Activated T-cell treated with anti-CD3 and anti-CD28 coated beads, Interleukin-2, amount 50 U/mL, for 4 hours (primary cell): Measurements from ENCODE around the gene SLC17A5. TPM values are rescaled to one million over a fixed set of nuclear protein-coding genes. Genes with fewer than 3 reads are reported as not detected.
"Not testable (repeated sequence)": the region's sequence is repeated elsewhere in the genome, so short reads cannot be mapped to it uniquely, and the experiment has no call there.

ENCODE experiments used
- ATAC-seq, 2 donors: fragments of 200-7000 bp; cut with Tn5 transposase; one replicate each; pipeline ENCODE4 v1.10.0; 2021
- DNase-seq: peaks from one replicate; pipeline ENCODE4 v3.0.0-alpha.2; 2020
- H3K27me3 Mint-ChIP-seq: one replicate; pipeline ENCODE4 v1.8.0; 2021; ENCODE audit warnings: low read depth, mixed read lengths
- H3K36me3 Mint-ChIP-seq: one replicate; pipeline ENCODE4 v1.8.0; 2022; ENCODE audit warnings: mixed read lengths; ENCODE audit not compliant: insufficient read depth
- H3K4me1 Mint-ChIP-seq: one replicate; pipeline ENCODE4 v1.8.0; 2021; ENCODE audit warnings: low read depth, mixed read lengths
- H3K4me3 Mint-ChIP-seq: one replicate; pipeline ENCODE4 v1.8.0; 2021; ENCODE audit warnings: mild to moderate bottlenecking, moderate library complexity, mixed read lengths
- H3K9me3 Mint-ChIP-seq: one replicate; pipeline ENCODE4 v1.8.0; 2021; ENCODE audit warnings: mixed read lengths
- total RNA-seq, 3 donors: library from RNA; stranded (reverse); gene quantifications; one replicate each; pipeline ENCODE4 v1.2.1, GENCODE V29; 2021

SLC17A5 gene, protein sequence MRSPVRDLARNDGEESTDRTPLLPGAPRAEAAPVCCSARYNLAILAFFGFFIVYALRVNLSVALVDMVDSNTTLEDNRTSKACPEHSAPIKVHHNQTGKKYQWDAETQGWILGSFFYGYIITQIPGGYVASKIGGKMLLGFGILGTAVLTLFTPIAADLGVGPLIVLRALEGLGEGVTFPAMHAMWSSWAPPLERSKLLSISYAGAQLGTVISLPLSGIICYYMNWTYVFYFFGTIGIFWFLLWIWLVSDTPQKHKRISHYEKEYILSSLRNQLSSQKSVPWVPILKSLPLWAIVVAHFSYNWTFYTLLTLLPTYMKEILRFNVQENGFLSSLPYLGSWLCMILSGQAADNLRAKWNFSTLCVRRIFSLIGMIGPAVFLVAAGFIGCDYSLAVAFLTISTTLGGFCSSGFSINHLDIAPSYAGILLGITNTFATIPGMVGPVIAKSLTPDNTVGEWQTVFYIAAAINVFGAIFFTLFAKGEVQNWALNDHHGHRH
- total RNA-seq, result 1 to 10 TPM; 2.8 to 3.5 (median 3.1) TPM

DNA sequence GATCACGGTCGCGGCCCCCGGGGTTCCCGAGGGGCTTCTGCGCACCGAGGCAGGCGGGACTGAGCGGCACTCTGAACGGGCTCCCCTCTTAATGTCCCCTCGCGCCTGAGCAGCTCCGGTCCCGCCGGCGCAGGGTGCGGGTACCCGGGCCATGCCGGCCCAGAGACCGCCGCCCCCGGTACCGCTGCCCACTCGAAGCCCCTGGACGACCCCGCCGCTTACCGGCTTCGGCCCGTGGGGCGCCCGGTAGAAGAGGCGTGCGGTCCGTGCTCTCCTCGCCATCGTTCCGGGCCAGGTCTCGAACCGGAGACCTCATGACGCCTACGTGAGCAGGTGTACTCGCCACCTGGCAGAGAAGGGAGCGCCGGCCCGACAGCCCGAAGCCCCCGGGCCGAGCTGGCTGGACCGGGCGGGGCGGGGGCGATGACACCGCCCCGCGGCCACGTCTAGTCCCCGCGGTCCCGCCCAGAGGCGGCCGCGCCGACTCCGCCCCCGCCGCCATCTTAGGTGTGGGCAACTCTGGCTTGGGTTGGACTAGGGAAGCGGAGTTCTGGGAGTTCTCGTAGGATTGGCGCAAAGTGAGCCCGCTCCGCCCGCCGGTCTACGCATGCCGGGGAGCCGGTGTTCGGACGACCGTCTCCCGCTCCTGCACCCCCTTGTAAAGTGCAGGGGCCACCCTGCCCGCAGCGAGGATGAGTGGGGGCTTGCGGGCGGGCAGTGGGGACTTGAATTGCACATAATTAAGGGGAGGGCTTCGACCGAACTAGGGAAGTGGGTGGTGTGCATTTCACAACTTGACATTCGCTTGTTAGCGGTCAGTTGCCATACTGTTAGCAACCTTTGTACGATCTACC is at the start of gene SLC17A5:
SLC17A5 (minus strand) TSS at position 422 of the 854 bp plus-strand sequence; CDS start at position 316, 106 bp downstream.
- peak within 1 kb of the TSS; percentile 98 for H3K4me3 Mint-ChIP-seq

DNA sequence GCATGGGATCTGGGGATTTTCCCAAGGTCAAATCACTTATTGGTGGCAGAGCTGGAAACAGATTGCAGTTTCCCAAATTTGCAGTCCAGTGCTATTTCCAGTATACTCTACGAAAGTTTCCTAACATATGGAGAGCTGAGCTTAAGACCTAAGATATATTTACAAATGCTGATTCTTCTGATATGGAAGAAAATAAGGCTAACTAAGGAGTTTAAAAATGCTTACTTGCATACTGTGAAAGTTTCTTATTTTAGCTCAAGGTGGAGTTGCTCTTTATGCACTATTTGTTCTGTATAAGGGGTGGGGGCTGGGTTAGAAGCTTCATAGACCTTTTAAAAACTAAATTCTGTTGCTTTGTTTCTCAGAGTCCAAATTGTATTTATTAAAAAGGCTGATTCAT is 49.7 kb upstream of the SLC17A5 start:
- H3K36me3 Mint-ChIP-seq, result peaks cover 4% of the 10 kb centered on the region

More for the DNA sequence above, at the start of gene SLC17A5:
- H3K27me3 Mint-ChIP-seq, result no peaks in the 10 kb centered on the region
- H3K36me3 Mint-ChIP-seq, result peaks cover 6% of the 10 kb centered on the region
- H3K4me1 Mint-ChIP-seq, result peaks cover 35% of the 10 kb centered on the region
- DNase-seq (peak; percentile 84), ATAC-seq (peak; percentile 92 to 96)
- no peaks in the 10 kb centered on the region for H3K9me3 Mint-ChIP-seq

GRCh38 chr6:73702444-73702843 is 48.7 kb upstream of the SLC17A5 start:
- H3K9me3 Mint-ChIP-seq, result no peaks in the 10 kb centered on the region
- H3K4me3 Mint-ChIP-seq, result no peak overlapping the region
- H3K27me3 Mint-ChIP-seq, result peaks cover 14% of the 10 kb centered on the region
- no peak for DNase-seq
- ATAC-seq, result no peak
- H3K36me3 Mint-ChIP-seq, result peaks cover 8% of the 10 kb centered on the region
- peaks cover 13% of the 10 kb centered on the region for H3K4me1 Mint-ChIP-seq

More for the DNA sequence above, 49.7 kb upstream of the SLC17A5 start:
- no peaks in the 10 kb centered on the region for H3K9me3 Mint-ChIP-seq
- H3K4me1 Mint-ChIP-seq, result peaks cover 8% of the 10 kb centered on the region
- no peak for DNase-seq
- no peak for ATAC-seq
- H3K27me3 Mint-ChIP-seq, result peaks cover 14% of the 10 kb centered on the region
- H3K4me3 Mint-ChIP-seq, result no peak overlapping the region

GRCh38 chr6:73699676-73700459 is 46.1 kb upstream of the SLC17A5 start:
- Mint-ChIP-seq H3K36me3 (peaks cover 8% of the 10 kb centered on the region), H3K9me3 (no peaks in the 10 kb centered on the region), H3K27me3 (peaks cover 24% of the 10 kb centered on the region), H3K4me1 (peaks cover 31% of the 10 kb centered on the region), H3K4me3 (no peak overlapping the region)
- ATAC-seq (no peak), DNase-seq (no peak)

DNA sequence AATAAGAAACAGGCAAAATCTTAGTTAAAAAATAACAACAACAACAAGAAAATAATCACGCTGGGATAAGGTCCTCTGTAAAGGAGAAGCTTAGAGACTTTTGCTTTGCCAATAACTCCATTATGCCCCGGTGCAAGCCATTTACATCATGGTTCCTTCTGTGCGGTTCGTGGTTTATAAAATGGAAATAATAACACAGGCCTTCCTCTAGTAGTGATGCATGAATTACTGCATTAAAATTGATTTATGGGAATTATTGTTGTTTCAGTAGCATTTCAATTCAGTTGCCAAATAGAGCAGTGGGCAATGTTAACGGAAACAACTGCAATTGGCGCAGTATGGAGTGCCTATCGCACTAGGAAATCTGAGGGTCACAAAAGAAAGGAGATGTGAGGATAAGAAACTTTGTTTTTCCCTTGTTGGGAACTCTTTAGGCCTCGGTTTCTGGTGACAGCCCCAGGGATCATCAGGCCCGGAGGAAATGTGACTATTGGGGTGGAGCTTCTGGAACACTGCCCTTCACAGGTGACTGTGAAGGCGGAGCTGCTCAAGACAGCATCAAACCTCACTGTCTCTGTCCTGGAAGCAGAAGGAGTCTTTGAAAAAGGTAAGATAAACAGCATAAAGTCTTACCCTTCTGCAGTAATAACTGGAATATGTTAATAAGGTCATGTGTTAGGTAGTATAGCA is 43.3 kb upstream of the SLC17A5 start:
- H3K36me3 Mint-ChIP-seq, result peaks cover 8% of the 10 kb centered on the region
- no peak for ATAC-seq

DNA sequence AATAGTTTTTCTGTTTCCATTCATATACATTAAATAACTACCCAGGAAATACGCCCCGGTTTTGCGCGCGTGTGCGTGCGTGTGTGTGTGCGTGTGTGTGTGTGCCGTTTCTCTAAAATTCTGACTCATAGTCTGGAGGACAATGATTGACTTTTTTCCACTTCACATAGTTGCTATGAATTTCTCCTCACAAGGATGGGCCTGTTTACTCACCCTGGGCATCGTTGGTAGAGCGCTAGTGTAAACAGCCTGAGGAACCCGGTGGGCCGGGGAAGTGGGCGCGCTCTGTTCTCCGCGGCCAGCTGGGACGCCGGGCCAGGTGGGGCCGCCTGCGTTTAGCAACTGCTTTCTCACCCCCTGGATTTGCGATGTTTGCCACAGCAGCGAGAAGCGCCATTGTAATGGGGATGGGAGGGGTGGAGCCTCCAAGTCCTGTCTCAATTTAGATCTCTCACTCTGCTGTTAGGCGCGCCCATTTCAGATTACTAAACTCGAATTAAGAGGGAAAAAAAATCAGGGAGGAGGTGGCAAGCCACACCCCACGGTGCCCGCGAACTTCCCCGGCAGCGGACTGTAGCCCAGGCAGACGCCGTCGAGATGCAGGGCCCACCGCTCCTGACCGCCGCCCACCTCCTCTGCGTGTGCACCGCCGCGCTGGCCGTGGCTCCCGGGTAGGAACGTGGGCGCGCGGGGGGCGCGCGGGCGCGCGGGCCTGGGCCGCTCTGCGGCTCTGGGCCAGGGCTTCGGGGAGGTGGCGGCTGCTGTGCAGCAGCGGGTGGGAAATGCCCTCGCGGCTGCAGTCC is 42.0 kb upstream of the SLC17A5 start, which contains the start of gene CD109:
CD109 (plus strand) TSS at position 585 of the 803 bp plus-strand sequence; CDS start at position 598, 13 bp downstream.
- Mint-ChIP-seq H3K36me3 (peaks cover 7% of the 10 kb centered on the region), H3K27me3 (peaks cover 23% of the 10 kb centered on the region), H3K9me3 (no peaks in the 10 kb centered on the region), H3K4me1 (peaks cover 30% of the 10 kb centered on the region), H3K4me3 (peak within 1 kb of the TSS; percentile 88)
- DNase-seq, result peak; percentile 67
- ATAC-seq, result peak; percentile 89 to 91

More for the DNA sequence above, 43.3 kb upstream of the SLC17A5 start:
- Mint-ChIP-seq H3K27me3 (peaks cover 22% of the 10 kb centered on the region), H3K4me3 (peak overlapping the region; percentile 88), H3K9me3 (no peaks in the 10 kb centered on the region), H3K4me1 (peaks cover 32% of the 10 kb centered on the region)
- no peak for DNase-seq

DNA sequence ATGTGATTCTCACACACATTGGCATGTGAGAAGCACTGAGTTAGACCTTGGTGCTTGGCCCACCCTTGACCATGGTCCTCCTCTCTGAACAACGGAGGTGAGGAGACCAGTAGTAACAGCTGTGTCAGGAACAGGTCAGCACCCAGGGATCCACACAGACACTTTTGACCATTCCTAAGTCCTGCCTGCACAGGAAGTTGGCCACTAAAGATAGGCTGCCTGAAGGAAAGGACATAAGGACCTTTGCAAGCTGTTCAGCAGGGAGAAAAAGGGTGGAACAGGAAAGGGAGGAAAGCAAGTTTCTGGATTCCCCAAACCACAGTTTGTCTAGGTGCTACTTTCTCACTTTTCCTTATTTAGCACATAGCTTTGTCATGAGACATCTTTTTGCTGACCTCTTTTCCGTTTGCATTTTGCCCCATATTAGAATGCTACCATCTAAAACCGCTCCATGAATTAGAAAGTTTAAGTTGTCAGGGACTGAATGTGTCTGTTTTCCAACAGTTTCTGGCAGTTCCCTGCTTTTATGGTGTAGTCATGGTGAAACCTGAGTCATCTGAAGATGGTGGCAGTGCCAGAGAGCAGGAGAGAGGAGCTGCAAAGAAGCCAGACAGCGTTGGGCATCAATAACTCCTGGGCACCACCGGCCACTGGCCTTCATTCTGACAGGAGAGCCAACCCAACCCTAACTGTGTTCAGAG is 41.1 kb upstream of the SLC17A5 start:
- H3K27me3 Mint-ChIP-seq, result peaks cover 25% of the 10 kb centered on the region
- ATAC-seq, result peak; percentile 15
- peaks cover 30% of the 10 kb centered on the region for H3K4me1 Mint-ChIP-seq
- H3K36me3 Mint-ChIP-seq, result peaks cover 5% of the 10 kb centered on the region
- no peak for DNase-seq
- H3K4me3 Mint-ChIP-seq, result peak overlapping the region; percentile 88
- H3K9me3 Mint-ChIP-seq, result no peaks in the 10 kb centered on the region

- no peak for DNase-seq
- no peak for ATAC-seq
- Mint-ChIP-seq H3K27me3 (peaks cover 25% of the 10 kb centered on the region), H3K36me3 (no peaks in the 10 kb centered on the region), H3K4me1 (peaks cover 16% of the 10 kb centered on the region), H3K9me3 (no peaks in the 10 kb centered on the region), H3K4me3 (no peak overlapping the region)
Observed at GRCh38 chr6:73691512-73691911, 37.7 kb upstream of the SLC17A5 start.

- Mint-ChIP-seq H3K36me3 (no peaks in the 10 kb centered on the region), H3K27me3 (peaks cover 28% of the 10 kb centered on the region), H3K4me1 (peaks cover 8% of the 10 kb centered on the region), H3K4me3 (no peak overlapping the region), H3K9me3 (no peaks in the 10 kb centered on the region)
- DNase-seq (no peak), ATAC-seq (no peak)
Observed at GRCh38 chr6:73690056-73690455, 36.3 kb upstream of the SLC17A5 start.

DNA sequence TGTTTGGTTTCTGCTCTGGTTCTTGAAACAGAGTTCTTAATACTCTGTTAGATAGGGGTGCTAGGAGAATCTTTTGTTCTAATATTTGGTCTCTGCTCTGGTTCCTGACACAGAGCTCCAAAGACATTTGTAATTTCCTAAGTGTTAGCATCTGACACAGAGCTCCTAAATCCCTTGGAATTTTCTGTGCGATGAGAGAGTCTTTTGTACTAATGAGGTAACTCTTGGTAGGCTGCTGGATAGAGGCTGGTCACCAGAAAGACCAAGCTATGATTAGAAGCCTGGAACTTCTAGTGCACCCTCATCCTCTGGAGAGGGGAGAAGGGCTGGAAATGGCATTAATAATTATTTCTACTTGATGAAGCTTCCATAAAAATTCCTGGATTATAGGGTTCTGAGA is 34.6 kb upstream of the SLC17A5 start:
- Mint-ChIP-seq H3K4me3 (no peak overlapping the region), H3K27me3 (peaks cover 24% of the 10 kb centered on the region), H3K36me3 (no peaks in the 10 kb centered on the region), H3K4me1 (no peaks in the 10 kb centered on the region), H3K9me3 (peaks cover 3% of the 10 kb centered on the region)
- DNase-seq, result no peak
- ATAC-seq, result no peak

- not testable (repeated sequence) for H3K4me3 Mint-ChIP-seq, ATAC-seq, DNase-seq, H3K36me3 Mint-ChIP-seq, H3K4me1 Mint-ChIP-seq
- peaks cover 19% of the 10 kb centered on the region for H3K27me3 Mint-ChIP-seq
- peaks cover 11% of the 10 kb centered on the region for H3K9me3 Mint-ChIP-seq
Observed at GRCh38 chr6:73683574-73683973, 29.8 kb upstream of the SLC17A5 start.

DNA sequence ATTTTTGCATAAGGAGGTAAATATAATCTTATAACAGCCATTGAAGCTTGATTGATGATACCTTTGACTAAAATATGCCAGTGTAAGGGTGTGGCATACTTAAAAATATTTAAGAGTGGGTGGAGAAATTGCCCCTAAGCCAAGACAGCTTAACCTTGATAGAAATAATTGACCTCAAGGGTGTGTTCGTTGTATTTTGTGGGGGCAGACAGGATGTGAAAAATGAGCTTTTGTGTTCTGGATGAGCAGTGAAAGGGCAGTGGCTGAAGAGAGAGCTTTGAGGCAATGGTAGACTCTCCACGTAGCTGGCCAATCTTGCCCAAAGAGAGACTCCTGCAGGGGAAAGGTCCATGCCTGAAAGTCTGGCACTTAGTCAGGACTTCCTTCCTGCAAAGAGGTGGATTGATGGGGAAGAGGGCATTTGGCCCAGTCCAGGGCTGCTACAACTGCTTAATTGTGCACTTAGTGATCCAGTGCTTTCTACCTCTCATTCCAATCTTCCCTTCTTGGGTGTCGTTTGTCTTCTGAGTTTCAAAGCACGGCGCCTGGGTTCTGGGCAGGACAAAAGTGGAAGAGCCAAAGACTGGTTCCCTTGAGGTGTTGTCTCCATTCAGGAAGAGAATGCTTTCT is 26.6 kb upstream of the SLC17A5 start:
- Mint-ChIP-seq H3K9me3 (peaks cover 11% of the 10 kb centered on the region), H3K4me1 (no peaks in the 10 kb centered on the region), H3K4me3 (no peak overlapping the region), H3K27me3 (peaks cover 15% of the 10 kb centered on the region), H3K36me3 (no peaks in the 10 kb centered on the region)
- ATAC-seq (no peak), DNase-seq (no peak)
